ENCODE data around the gene SLC35E1.

The SLC35E1 gene

DNA sequence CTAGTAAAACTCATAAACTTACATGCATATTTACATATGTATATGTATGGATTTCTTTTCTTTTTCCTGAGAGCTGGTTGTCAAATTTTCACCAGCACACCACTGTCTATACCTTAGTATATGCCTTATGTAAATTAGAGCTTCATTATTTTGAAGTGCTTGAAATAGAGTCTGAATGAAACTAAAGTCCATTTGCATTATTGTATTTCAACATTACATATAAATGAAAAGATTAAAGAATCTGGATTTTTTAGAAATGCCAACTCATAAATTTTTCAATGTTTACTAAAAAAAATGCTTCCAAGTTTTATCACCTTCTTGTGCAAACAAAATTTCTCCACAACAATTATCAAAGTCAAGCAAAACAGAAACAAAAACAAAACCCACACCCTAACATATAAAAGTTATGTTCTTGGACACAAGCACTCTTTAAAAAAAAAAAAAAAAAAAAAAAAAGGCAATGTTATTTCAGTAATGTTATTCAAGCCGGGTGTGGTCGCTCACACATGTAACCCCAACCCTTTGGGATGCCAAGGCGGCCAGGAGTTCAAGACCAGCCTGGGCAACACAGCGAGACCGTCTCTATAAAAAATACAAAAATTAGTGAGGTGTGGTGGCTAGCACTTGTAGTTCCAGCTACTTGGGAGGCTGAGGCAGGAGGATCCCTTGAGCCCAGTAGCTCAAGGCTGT is 37.4 kb upstream of the SLC35E1 start:
- no peak for DNase-seq (ENCODE audit: extremely low read depth, insufficient read length)

DNA sequence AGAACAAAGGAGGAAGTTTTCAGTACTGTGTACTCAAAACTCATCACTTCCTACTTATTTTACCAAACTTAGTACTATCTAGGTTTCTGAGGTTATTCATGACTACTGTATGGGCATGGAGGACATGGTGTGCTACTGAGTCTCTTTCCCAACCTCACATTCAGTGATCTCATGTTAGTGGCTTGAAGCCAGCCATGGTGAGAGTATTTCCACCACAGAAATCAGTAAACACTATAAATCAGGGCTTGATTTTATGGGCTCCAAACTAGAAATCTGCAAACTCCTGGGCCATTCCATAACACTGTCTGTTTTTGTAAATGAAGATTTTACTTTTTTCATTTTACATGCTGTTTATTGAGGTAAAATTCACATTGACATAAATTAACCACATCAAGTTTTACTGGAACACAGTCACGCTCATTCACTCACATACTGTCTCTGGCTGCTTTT is 36.1 kb upstream of the SLC35E1 start:
- DNase-seq (ENCODE audit: extremely low read depth, insufficient read length) = no peak

More for the DNA sequence above, 37.4 kb upstream of the SLC35E1 start:
- H3K4me3 ChIP-seq (replicated peaks; ENCODE audit: low read depth, low read length) = no peak overlapping the region
- H3K27me3 ChIP-seq (replicated peaks; ENCODE audit: control insufficient read depth, insufficient read depth, low read length) = no peaks in the 10 kb centered on the region
- TF ChIP-seq, protein P1, sequence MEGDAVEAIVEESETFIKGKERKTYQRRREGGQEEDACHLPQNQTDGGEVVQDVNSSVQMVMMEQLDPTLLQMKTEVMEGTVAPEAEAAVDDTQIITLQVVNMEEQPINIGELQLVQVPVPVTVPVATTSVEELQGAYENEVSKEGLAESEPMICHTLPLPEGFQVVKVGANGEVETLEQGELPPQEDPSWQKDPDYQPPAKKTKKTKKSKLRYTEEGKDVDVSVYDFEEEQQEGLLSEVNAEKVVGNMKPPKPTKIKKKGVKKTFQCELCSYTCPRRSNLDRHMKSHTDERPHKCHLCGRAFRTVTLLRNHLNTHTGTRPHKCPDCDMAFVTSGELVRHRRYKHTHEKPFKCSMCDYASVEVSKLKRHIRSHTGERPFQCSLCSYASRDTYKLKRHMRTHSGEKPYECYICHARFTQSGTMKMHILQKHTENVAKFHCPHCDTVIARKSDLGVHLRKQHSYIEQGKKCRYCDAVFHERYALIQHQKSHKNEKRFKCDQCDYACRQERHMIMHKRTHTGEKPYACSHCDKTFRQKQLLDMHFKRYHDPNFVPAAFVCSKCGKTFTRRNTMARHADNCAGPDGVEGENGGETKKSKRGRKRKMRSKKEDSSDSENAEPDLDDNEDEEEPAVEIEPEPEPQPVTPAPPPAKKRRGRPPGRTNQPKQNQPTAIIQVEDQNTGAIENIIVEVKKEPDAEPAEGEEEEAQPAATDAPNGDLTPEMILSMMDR (IDR thresholded peaks at IDR 0.05; ENCODE audit: insufficient read depth, low read length, poor library complexity, severe bottlenecking) = no peak
- peaks cover 3% of the 10 kb centered on the region for H3K36me3 ChIP-seq (ENCODE audit: control insufficient read depth, insufficient read depth, low read length)

DNA sequence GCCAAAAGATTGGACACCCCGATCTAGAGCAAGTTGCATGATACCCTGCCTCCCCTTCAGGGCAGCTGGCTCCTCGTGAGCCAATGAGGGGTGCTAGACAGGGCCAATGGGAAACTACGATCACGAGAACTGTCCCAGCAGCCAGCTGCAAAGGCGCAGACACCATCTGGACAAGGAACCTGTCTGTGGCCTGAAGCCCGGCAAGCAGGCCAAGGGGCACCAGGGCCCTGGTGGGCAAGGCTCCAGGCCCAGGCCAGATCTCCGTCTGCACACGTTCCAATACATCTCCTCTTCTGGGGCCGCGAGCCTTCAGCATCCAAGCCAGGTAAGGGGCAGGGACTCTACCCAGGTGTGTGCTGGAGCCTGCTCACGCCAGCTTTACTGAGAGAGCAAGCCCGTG is 35.6 kb upstream of the SLC35E1 start:
- H3K36me3 ChIP-seq (ENCODE audit: control insufficient read depth, insufficient read depth, low read length) = peaks cover 6% of the 10 kb centered on the region
- H3K27me3 ChIP-seq (replicated peaks; ENCODE audit: control insufficient read depth, insufficient read depth, low read length) = no peaks in the 10 kb centered on the region
- TF ChIP-seq, protein P1 (IDR thresholded peaks at IDR 0.05; ENCODE audit: insufficient read depth, low read length, poor library complexity, severe bottlenecking) = no peak
- no peak overlapping the region for H3K4me3 ChIP-seq (replicated peaks; ENCODE audit: low read depth, low read length)
- no peak for DNase-seq (ENCODE audit: extremely low read depth, insufficient read length)

More for the DNA sequence above, 36.1 kb upstream of the SLC35E1 start:
- Histone ChIP-seq H3K36me3 (ENCODE audit: control insufficient read depth, insufficient read depth, low read length) (peaks cover 6% of the 10 kb centered on the region), H3K4me3 (replicated peaks; ENCODE audit: low read depth, low read length) (no peak overlapping the region), H3K27me3 (replicated peaks; ENCODE audit: control insufficient read depth, insufficient read depth, low read length) (no peaks in the 10 kb centered on the region)
- TF ChIP-seq, protein P1 (IDR thresholded peaks at IDR 0.05; ENCODE audit: insufficient read depth, low read length, poor library complexity, severe bottlenecking) = no peak

DNA sequence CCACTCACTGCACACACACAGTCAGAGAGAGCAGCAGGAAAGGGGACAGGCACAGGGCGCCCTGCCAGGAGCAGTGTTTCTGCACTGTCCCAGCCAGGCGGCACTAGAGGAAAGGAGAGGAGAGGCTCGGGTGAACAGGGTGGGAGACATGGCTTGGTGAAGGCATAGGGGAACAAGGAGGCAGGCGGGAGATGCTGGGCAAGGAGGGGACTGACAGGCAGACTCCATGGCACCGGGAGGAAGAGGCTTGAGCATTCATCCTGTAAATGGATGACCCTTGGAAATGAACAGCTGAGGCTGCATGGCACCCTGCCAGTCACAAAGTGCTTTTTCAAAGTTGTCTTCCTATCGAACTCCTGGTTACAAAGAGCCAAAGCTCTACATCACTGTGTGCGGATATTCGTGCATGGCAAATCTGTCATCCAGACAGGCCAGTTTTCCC is 33.4 kb upstream of the SLC35E1 start:
- Histone ChIP-seq H3K36me3 (ENCODE audit: control insufficient read depth, insufficient read depth, low read length) (peaks cover 5% of the 10 kb centered on the region), H3K27me3 (replicated peaks; ENCODE audit: control insufficient read depth, insufficient read depth, low read length) (no peaks in the 10 kb centered on the region), H3K4me3 (replicated peaks; ENCODE audit: low read depth, low read length) (no peak overlapping the region)
- no peak for DNase-seq (ENCODE audit: extremely low read depth, insufficient read length)
- TF ChIP-seq, protein P1 (IDR thresholded peaks at IDR 0.05; ENCODE audit: insufficient read depth, low read length, poor library complexity, severe bottlenecking) = peak; percentile 25

DNA sequence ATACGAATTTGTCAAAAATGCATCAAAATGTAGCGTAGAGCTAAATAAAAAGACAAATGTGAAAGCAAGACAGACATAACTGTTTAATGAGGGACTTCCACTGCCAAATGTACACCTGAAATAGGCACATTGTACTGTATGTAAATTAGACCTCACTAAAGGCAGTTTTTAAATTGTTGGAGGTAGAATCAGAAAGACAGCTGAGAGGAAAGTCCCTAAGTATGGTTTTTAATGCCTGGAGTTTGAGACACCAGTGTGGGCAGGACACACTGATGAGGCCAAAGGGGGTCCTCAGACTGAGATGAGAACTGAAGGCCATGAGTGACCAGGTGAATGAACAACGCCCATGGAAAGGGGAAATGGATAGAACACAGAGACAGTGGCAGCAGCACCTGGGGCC is 32.9 kb upstream of the SLC35E1 start:
- H3K36me3 ChIP-seq (ENCODE audit: control insufficient read depth, insufficient read depth, low read length) = peaks cover 5% of the 10 kb centered on the region
- DNase-seq (ENCODE audit: extremely low read depth, insufficient read length) = no peak
- no peak overlapping the region for H3K4me3 ChIP-seq (replicated peaks; ENCODE audit: low read depth, low read length)
- no peaks in the 10 kb centered on the region for H3K27me3 ChIP-seq (replicated peaks; ENCODE audit: control insufficient read depth, insufficient read depth, low read length)
- TF ChIP-seq, protein P1 (IDR thresholded peaks at IDR 0.05; ENCODE audit: insufficient read depth, low read length, poor library complexity, severe bottlenecking) = no peak
